GM12873 (cell line): Measurements from ENCODE around the gene GHR.

Source experiments
- TF ChIP-seq, protein P1 (sequence below): IDR thresholded peaks from 2 replicates; pipeline ENCODE4 v1.5.1; 2012; ENCODE audit warnings: low read depth, mild to moderate bottlenecking, moderate library complexity, low read length, control low read depth; ENCODE audit not compliant: insufficient read depth; ENCODE audit errors: missing control alignments

GHR gene

GRCh38 chr5:42592401-42593140 is 169.3 kb downstream of the GHR start:
- TF ChIP-seq, protein P1, sequence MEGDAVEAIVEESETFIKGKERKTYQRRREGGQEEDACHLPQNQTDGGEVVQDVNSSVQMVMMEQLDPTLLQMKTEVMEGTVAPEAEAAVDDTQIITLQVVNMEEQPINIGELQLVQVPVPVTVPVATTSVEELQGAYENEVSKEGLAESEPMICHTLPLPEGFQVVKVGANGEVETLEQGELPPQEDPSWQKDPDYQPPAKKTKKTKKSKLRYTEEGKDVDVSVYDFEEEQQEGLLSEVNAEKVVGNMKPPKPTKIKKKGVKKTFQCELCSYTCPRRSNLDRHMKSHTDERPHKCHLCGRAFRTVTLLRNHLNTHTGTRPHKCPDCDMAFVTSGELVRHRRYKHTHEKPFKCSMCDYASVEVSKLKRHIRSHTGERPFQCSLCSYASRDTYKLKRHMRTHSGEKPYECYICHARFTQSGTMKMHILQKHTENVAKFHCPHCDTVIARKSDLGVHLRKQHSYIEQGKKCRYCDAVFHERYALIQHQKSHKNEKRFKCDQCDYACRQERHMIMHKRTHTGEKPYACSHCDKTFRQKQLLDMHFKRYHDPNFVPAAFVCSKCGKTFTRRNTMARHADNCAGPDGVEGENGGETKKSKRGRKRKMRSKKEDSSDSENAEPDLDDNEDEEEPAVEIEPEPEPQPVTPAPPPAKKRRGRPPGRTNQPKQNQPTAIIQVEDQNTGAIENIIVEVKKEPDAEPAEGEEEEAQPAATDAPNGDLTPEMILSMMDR: no peak

DNA sequence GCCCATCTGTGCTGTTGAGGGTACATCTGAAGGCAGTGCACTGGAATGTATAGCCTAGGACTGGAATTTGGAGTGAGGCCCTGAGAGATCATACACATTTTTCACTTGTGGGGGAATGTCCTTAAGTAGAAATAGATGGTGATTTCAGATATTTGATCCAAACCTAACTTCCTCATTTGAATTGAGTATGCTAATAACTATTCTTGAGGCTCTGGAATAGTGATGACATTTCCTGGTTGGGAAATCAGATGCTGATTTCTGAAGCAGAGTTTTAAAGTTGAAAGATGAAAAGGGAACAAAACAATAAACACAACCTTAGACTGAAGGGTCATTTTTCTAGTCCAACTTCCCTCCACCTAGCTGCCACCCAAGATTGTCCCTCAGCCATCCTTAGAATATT is 170.4 kb downstream of the GHR start:
- TF ChIP-seq, protein P1: no peak

GRCh38 chr5:42595597-42595996 is 172.4 kb downstream of the GHR start:
- TF ChIP-seq, protein P1: no peak

DNA sequence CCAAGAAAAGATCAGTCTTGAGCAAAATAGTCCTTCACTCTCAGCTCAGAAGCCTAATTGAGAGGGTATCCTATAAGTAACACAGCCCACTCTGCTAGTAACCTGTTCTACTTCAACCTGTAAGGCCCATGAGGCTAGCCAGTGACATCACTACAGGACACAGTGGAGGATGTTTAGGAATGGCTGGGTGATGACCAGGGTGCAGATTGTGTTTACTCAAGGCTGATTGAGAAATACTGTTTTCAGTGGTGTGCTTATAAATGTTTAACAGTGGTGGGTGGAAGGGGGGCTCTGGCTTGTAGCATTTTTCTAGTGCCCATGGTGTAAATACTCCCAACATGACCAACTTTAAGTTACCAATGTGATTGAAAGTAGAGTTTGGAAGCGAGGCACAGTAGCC is 173.6 kb downstream of the GHR start:
- TF ChIP-seq, protein P1: no peak

- TF ChIP-seq, protein P1: no peak
Observed at GRCh38 chr5:42597318-42597937, 174.2 kb downstream of the GHR start.

DNA sequence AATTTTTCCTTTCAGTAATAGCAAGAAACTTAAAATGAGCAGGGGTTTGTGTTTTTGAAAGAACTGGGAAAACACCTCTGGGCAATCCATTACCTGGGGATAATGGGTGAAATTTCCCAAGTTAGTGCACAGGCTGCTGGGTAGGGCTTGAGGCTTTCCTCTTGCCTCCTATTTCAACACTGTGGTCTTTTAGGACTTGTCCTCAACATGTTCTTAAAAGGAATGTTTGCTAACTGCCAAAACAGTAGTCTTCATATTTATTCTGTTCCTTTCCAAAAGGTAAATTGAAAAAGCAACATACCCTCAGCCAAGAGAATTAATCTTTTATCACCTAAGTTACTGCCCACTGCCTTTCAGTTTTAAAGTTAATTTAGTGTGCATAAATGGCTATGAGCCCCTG is 175.1 kb downstream of the GHR start:
- TF ChIP-seq, protein P1: no peak

- TF ChIP-seq, protein P1: no peak
Observed at GRCh38 chr5:42599106-42599505, 175.9 kb downstream of the GHR start.
